ENCODE measurements around the gene CHRNB2.
A peak's percentile ranks its signal among the peaks of the same experiment; 100 is the strongest.

CHRNB2 gene

GRCh38 chr1:154553056-154554030 is 14.2 kb upstream of the CHRNB2 start:
- no peak for DNase-seq (ENCODE audit: low spot score)

GRCh38 chr1:154556422-154556821 is 11.2 kb upstream of the CHRNB2 start:
- DNase-seq (ENCODE audit: low spot score) = peak; percentile 67

GRCh38 chr1:154557248-154557938 is 10.2 kb upstream of the CHRNB2 start:
- no peak for DNase-seq (ENCODE audit: low spot score)

GRCh38 chr1:154557939-154558719 is 9.4 kb upstream of the CHRNB2 start, which contains the start of gene UBE2Q1:
Gene UBE2Q1 (minus strand): TSS chr1:154558662. CDS start chr1:154558553, 109 bp downstream.
- DNase-seq (ENCODE audit: low spot score) = peak; percentile 47

GRCh38 chr1:154558720-154559465 is 8.7 kb upstream of the CHRNB2 start:
- peak; percentile 97 for DNase-seq (ENCODE audit: low spot score)

- peak; percentile 86 for DNase-seq (ENCODE audit: low spot score)
Measured at GRCh38 chr1:154559466-154560044, 8.0 kb upstream of the CHRNB2 start.

GRCh38 chr1:154565876-154566275 is 1.7 kb upstream of the CHRNB2 start:
- DNase-seq (ENCODE audit: low spot score) = no peak

GRCh38 chr1:154568157-154568815 is 708 bp downstream of the CHRNB2 start:
- DNase-seq (ENCODE audit: low spot score) = no peak

GRCh38 chr1:154571244-154571963 is 3.8 kb downstream of the CHRNB2 start:
- DNase-seq (ENCODE audit: low spot score) = no peak

GRCh38 chr1:154571964-154572288 is 4.3 kb downstream of the CHRNB2 start:
- DNase-seq (ENCODE audit: low spot score) = no peak

GRCh38 chr1:154572468-154573167 is 5.0 kb downstream of the CHRNB2 start:
- DNase-seq (ENCODE audit: low spot score) = no peak

GRCh38 chr1:154573168-154573510 is 5.6 kb downstream of the CHRNB2 start:
- DNase-seq (ENCODE audit: low spot score) = no peak

- DNase-seq (ENCODE audit: low spot score) = peak; percentile 54
Measured at GRCh38 chr1:154574716-154575115, 7.1 kb downstream of the CHRNB2 start.

- no peak for DNase-seq (ENCODE audit: low spot score)
Measured at GRCh38 chr1:154575147-154575927, 7.8 kb downstream of the CHRNB2 start.

- no peak for DNase-seq (ENCODE audit: low spot score)
Measured at GRCh38 chr1:154575951-154576566, 8.5 kb downstream of the CHRNB2 start.

GRCh38 chr1:154577346-154578057 is 9.9 kb downstream of the CHRNB2 start:
- DNase-seq (ENCODE audit: low spot score) = no peak

GRCh38 chr1:154578058-154578418 is 10.5 kb downstream of the CHRNB2 start:
- no peak for DNase-seq (ENCODE audit: low spot score)

GRCh38 chr1:154579374-154579773 is 11.8 kb downstream of the CHRNB2 start:
- DNase-seq (ENCODE audit: low spot score) = no peak
